Keratinocyte (primary cell): ENCODE results near the gene B3GNT2.

ENCODE experiments used
- EZH2 ChIP-seq: IDR thresholded peaks from one replicate; pipeline ENCODE4 v1.6.1; 2012; ENCODE audit warnings: inconsistent platforms, mild to moderate bottlenecking, low read length, moderate library complexity
- TF ChIP-seq, protein P1 (sequence below), 3 experiments: IDR thresholded peaks in 1 of 3; conservative IDR thresholded peaks in 1 of 3; optimal IDR thresholded peaks in 1 of 3; 2 replicates in 2 of 3; 3 replicates in 1 of 3; pipeline versions ENCODE3 to v1.5.1; 2011; ENCODE audit warnings: low read length in 3 of 3, mild to moderate bottlenecking in 3 of 3, moderate library complexity in 2 of 3, control low read depth in 1 of 3, inconsistent platforms in 1 of 3; ENCODE audit not compliant: insufficient read depth in 2 of 3; ENCODE audit errors: extremely low read depth in 1 of 3

GRCh38 chr2:62236499-62236898, 40.6 kb downstream of the B3GNT2 start:
- TF ChIP-seq, protein P1, sequence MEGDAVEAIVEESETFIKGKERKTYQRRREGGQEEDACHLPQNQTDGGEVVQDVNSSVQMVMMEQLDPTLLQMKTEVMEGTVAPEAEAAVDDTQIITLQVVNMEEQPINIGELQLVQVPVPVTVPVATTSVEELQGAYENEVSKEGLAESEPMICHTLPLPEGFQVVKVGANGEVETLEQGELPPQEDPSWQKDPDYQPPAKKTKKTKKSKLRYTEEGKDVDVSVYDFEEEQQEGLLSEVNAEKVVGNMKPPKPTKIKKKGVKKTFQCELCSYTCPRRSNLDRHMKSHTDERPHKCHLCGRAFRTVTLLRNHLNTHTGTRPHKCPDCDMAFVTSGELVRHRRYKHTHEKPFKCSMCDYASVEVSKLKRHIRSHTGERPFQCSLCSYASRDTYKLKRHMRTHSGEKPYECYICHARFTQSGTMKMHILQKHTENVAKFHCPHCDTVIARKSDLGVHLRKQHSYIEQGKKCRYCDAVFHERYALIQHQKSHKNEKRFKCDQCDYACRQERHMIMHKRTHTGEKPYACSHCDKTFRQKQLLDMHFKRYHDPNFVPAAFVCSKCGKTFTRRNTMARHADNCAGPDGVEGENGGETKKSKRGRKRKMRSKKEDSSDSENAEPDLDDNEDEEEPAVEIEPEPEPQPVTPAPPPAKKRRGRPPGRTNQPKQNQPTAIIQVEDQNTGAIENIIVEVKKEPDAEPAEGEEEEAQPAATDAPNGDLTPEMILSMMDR (optimal IDR thresholded peaks at IDR 0.05 in 1 of 3, IDR thresholded peaks at IDR 0.05 in 1 of 3, conservative IDR thresholded peaks at IDR 0.05 in 1 of 3; ENCODE audit: extremely low read depth in 1 of 3, insufficient read depth in 2 of 3, low read length in 3 of 3) = no peak
- no peak for TF ChIP-seq EZH2
